KMS-11 (cell line): ENCODE results near the gene PIWIL4.
"Not testable (repeated sequence)": the region's sequence is repeated elsewhere in the genome, so short reads cannot be mapped to it uniquely, and the experiment has no call there.

ENCODE experiments used
- H2AFZ ChIP-seq: fragments of 200-600 bp; sonication (generic); 2 replicates; pipeline ENCODE4 v1.6.1; 2016; ENCODE audit warnings: antibody characterized with exemption, mixed run types, low read depth
- H3K27ac ChIP-seq: fragments of 200-600 bp; sonication (generic); 2 replicates; pipeline ENCODE4 v1.6.1; 2016; ENCODE audit warnings: mild to moderate bottlenecking, mixed run types
- H3K27me3 ChIP-seq: fragments of 200-600 bp; sonication (generic); 2 replicates; pipeline ENCODE4 v1.6.1; 2017; ENCODE audit warnings: mild to moderate bottlenecking, low read depth, mixed run types, moderate library complexity; ENCODE audit not compliant: insufficient read depth
- H3K36me3 ChIP-seq: fragments of 200-600 bp; sonication (generic); 2 replicates; pipeline ENCODE4 v1.6.1; 2017; ENCODE audit warnings: mild to moderate bottlenecking, mixed run types; ENCODE audit not compliant: insufficient read depth
- H3K4me1 ChIP-seq: fragments of 200-600 bp; sonication (generic); 2 replicates; pipeline ENCODE4 v1.6.1; 2016; ENCODE audit warnings: mild to moderate bottlenecking, low read depth, mixed run types; ENCODE audit not compliant: poor library complexity, severe bottlenecking
- H3K4me2 ChIP-seq: fragments of 200-600 bp; sonication (generic); 2 replicates; pipeline ENCODE4 v1.7.0; 2016; ENCODE audit warnings: mild to moderate bottlenecking, mixed run types
- H3K4me3 ChIP-seq: fragments of 200-600 bp; sonication (generic); IDR thresholded peaks from 2 replicates; pipeline ENCODE4 v1.6.1; 2017; ENCODE audit warnings: low read depth, low read length, mixed read lengths; ENCODE audit not compliant: insufficient read depth
- H3K79me2 ChIP-seq: fragments of 200-600 bp; sonication (generic); 2 replicates; pipeline ENCODE4 v1.6.1; 2016; ENCODE audit warnings: low read depth, mixed run types; ENCODE audit not compliant: insufficient read depth
- H3K9ac ChIP-seq: fragments of 200-600 bp; sonication (generic); 2 replicates; pipeline ENCODE4 v1.6.1; 2016; ENCODE audit warnings: mild to moderate bottlenecking, mixed run types
- H4K20me1 ChIP-seq: fragments of 200-600 bp; sonication (generic); 2 replicates; pipeline ENCODE4 v1.6.1; 2016; ENCODE audit warnings: mild to moderate bottlenecking, mixed run types; ENCODE audit not compliant: insufficient read depth
- CTCF ChIP-seq: fragments of 200-600 bp; sonication (generic); conservative IDR thresholded peaks from 2 replicates; pipeline ENCODE4 v1.6.1; 2017; ENCODE audit warnings: low read depth, mild to moderate bottlenecking, antibody characterized with exemption, low read length, moderate library complexity, mixed read lengths

Gene PIWIL4

GRCh38 chr11:94623120-94623735 lies 56.1 kb downstream of the PIWIL4 start:
- no peak overlapping the region for H3K4me3 ChIP-seq
- no peak overlapping the region for H3K4me2 ChIP-seq
- H3K27me3 ChIP-seq, result no peaks in the 10 kb centered on the region
- no peaks in the 10 kb centered on the region for H3K36me3 ChIP-seq
- H4K20me1 ChIP-seq, result no peaks in the 10 kb centered on the region
- H2AFZ ChIP-seq, result no peak overlapping the region
- no peaks in the 10 kb centered on the region for H3K4me1 ChIP-seq
- H3K79me2 ChIP-seq, result no peaks in the 10 kb centered on the region
- H3K9ac ChIP-seq, result no peak overlapping the region
- peak; percentile 75 for TF ChIP-seq CTCF
- H3K27ac ChIP-seq, result no peak overlapping the region

- H3K27me3 ChIP-seq, H3K27ac ChIP-seq, H3K36me3 ChIP-seq, H3K4me2 ChIP-seq, H3K4me3 ChIP-seq, H3K79me2 ChIP-seq, H3K9ac ChIP-seq, H4K20me1 ChIP-seq, H2AFZ ChIP-seq, H3K4me1 ChIP-seq: not testable (repeated sequence)
These were observed 58.3 kb downstream of the PIWIL4 start for GRCh38 chr11:94625422-94625821.

GRCh38 chr11:94627003-94627560 lies 59.9 kb downstream of the PIWIL4 start:
- not testable (repeated sequence) for H3K9ac ChIP-seq, H3K4me3 ChIP-seq, H3K27me3 ChIP-seq, H3K36me3 ChIP-seq, H3K4me1 ChIP-seq, H4K20me1 ChIP-seq, H3K27ac ChIP-seq, H2AFZ ChIP-seq, H3K4me2 ChIP-seq, H3K79me2 ChIP-seq

- Histone ChIP-seq H3K27me3 (no peaks in the 10 kb centered on the region), H3K4me1 (no peaks in the 10 kb centered on the region), H3K36me3 (no peaks in the 10 kb centered on the region), H3K4me2 (no peak overlapping the region), H3K9ac (no peak overlapping the region), H3K79me2 (no peaks in the 10 kb centered on the region), H3K27ac (no peak overlapping the region), H4K20me1 (no peaks in the 10 kb centered on the region), H3K4me3 (no peak overlapping the region), H2AFZ (no peak overlapping the region)
- no peak for TF ChIP-seq CTCF
These were observed 62.6 kb downstream of the PIWIL4 start for GRCh38 chr11:94629741-94630140.

- H3K27me3 ChIP-seq, result no peaks in the 10 kb centered on the region
- H3K36me3 ChIP-seq, result no peaks in the 10 kb centered on the region
- no peak overlapping the region for H3K4me3 ChIP-seq
- no peak overlapping the region for H2AFZ ChIP-seq
- H3K27ac ChIP-seq, result no peak overlapping the region
- TF ChIP-seq CTCF, result no peak
- H4K20me1 ChIP-seq, result no peaks in the 10 kb centered on the region
- no peaks in the 10 kb centered on the region for H3K79me2 ChIP-seq
- no peak overlapping the region for H3K9ac ChIP-seq
- no peaks in the 10 kb centered on the region for H3K4me1 ChIP-seq
- H3K4me2 ChIP-seq, result no peak overlapping the region
These were observed 63.1 kb downstream of the PIWIL4 start for GRCh38 chr11:94630221-94630620.
